Stimulated activated CD8-positive, alpha-beta memory T cell treated with anti-CD3 and anti-CD28 coated beads, Interleukin-12 subunit alpha, Interleukin-12 subunit beta, amount 100 ng/mL, for 24 hours (primary cell): ENCODE data around the gene MX2.
"Not testable (repeated sequence)": the region's sequence is repeated elsewhere in the genome, so short reads cannot be mapped to it uniquely, and the experiment has no call there.

Source experiments
- DNase-seq: peaks from one replicate; pipeline ENCODE4 v3.0.0-alpha.2; 2020; ENCODE audit errors: extremely low read depth

Gene MX2, protein sequence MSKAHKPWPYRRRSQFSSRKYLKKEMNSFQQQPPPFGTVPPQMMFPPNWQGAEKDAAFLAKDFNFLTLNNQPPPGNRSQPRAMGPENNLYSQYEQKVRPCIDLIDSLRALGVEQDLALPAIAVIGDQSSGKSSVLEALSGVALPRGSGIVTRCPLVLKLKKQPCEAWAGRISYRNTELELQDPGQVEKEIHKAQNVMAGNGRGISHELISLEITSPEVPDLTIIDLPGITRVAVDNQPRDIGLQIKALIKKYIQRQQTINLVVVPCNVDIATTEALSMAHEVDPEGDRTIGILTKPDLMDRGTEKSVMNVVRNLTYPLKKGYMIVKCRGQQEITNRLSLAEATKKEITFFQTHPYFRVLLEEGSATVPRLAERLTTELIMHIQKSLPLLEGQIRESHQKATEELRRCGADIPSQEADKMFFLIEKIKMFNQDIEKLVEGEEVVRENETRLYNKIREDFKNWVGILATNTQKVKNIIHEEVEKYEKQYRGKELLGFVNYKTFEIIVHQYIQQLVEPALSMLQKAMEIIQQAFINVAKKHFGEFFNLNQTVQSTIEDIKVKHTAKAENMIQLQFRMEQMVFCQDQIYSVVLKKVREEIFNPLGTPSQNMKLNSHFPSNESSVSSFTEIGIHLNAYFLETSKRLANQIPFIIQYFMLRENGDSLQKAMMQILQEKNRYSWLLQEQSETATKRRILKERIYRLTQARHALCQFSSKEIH

DNA sequence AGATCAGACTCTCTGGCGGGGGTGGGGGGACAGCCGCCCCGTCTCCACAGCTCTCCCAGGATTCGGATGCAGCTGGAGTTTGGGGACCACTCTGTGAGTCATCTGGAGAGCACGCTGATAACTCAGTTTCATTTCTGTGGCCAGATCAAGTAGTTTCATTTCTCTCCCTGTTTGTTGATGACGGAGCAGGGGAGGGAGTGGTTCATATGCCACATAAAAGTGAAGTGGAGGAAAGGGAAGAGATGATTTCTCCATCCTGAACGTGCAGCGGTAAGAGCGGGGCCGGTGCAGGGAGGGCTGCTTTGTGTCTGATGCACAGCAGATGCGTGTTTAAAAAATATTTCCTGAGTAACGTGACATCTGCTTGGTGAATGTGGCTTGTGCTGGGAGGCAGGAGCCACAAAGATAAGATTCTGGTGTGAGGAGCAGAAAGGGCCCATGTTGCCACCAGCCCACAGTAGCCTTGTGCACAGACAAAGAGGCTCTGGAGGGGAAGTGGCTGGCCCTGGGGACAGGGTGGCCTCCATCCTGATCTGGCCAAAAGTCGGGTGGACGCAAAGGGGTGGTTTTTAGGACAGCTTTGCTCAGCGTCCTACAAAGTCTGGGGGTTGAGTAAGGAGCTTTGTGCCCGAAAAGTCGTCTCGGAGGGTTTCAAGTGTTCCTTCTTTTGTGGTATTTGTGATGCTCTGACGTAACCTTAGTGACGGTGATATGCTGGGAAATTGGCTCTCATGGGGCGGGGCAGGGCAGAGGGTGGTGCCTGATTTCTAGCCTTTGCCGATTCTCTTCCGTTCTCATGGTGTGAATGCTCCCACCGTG, at the start of gene MX2:
TSS of gene MX2 (plus strand) at position 242 of the 819 bp plus-strand sequence. CDS start 14,880 bp downstream, outside the sequence.
- DNase-seq: peak; percentile 41

DNA sequence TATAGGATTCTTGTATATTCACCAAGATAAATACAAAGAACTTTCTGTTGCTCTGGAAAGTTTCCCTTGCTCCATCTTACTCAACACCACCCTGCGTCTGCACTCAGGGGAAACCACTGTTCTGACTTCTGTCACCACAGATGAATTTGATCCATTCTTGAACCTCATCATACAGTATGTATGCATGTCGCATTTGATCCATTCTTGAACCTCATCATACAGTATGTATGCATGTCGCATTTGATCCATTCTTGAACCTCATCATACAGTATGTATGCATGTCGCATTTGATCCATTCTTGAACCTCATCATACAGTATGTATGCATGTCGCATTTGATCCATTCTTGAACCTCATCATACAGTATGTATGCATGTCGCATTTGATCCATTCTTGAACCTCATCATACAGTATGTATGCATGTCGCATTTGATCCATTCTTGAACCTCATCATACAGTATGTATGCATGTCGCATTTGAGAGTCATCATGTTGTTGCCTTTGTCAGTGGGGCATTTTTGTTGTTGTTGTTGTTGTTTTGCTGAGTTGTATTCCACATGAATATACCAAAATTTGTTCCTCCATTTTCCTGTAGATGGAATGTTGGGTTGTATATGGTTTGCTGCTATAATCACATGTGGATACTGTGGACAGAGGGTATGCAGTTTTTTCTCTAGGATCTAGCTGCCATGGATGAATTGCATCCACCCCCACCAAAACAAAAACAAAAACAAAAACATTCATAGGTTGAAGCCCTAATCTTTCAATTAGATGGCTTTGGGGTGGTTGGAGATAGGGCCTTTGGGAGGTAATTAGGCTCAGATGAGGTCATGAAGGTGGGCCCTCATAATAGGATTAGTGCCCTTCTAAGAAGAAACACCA, 48.3 kb upstream of the MX2 start:
- not testable (repeated sequence) for DNase-seq

DNA sequence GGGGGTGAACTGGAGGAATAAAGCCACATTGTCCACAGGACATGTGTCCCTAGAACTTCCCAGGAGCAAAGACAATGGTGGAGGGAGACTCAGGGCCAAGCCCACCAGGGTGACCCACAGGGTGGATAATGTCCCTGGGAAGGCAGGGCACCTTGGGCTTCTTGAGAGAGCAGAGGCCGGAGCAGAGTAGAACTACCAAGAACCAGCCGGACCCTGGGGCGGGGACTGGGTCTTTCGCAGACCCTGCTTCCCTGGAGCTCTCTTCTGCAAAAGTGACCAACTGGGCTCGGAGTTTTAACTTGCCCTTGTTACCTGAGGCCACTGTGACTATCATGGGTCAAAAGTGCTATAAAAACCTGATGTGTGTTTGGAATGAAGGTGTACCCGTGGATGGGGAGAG, 46.1 kb upstream of the MX2 start:
- DNase-seq: no peak

DNA sequence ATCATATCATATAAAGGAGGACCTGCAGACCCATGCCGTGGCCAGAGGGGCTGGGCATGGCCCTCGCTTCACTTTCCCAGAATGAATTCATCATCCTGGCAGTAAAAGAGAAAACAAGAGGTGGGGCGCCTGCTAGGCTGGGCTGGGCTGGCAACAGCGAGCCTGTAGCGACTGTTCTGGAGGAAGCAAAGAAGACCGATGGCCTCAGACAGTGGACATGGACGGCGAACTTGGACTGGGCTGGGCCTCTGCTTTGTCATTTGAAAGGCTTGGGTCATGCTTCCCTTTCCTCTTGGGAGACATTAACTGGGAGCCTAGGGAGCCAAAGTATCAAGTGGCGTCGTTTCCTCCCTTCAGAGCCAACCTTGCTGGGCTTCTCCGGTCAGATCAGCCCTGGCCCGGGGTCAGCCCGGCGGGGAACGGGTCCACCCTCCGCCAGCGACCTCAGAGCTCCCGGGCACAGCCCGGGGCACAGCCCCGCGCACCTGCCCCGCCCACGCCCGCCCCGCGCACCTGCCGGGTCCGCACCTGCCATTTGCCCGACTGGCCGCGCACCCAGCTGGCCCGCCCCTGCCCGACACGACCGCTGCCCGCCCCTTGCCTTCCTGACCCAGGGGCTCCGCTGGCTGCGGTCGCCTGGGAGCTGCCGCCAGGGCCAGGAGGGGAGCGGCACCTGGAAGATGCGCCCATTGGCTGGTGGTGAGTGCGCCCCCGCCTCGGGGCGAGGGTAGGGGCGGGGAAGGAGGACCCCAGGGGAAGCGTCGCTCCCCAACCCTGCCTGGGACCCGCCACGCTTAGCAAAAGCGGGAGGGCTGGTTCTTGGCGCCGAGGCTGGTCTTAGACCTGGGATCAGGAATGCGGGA, 45.4 kb upstream of the MX2 start, which contains the start of gene FAM3B:
TSS of gene FAM3B (plus strand) at position 602 of the 863 bp plus-strand sequence. CDS start at position 681, 79 bp downstream.
- no peak for DNase-seq

DNA sequence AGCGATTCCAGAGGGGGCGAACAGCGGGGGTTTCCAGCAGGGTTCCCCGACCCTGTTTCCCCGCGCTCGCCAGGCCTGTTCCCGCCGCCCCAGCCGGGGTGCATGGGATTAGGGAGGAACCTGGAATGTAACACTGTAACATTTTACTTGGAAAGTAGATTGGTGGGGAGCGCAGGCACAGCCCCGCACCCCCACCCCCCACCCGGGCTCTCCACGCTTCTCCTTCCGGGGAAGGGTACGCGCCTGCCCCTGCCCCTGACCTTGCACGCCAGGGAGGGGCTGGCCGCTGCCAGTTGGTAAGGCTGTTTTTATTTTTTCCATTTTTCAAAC, 44.8 kb upstream of the MX2 start:
- DNase-seq: no peak

DNA sequence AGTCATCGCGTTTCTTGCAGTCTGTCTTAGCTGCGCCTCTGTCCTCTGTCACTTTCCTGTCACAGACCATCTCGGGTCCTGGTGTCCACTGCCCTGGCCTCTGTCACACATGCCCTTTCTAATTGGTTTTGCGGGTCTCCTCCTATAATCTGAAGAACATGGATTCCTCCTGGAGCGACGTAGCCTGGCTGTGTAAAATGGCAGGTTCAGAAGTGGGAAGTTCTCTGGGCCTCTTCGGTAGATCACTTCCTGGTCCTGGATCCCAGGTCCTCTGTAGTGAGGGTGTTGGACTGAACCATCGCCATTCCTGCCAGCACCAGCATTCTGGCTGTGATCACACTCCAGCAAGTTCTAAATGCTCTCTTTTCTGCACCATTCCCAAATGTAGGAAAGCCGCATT, 44.4 kb upstream of the MX2 start:
- DNase-seq: no peak

DNA sequence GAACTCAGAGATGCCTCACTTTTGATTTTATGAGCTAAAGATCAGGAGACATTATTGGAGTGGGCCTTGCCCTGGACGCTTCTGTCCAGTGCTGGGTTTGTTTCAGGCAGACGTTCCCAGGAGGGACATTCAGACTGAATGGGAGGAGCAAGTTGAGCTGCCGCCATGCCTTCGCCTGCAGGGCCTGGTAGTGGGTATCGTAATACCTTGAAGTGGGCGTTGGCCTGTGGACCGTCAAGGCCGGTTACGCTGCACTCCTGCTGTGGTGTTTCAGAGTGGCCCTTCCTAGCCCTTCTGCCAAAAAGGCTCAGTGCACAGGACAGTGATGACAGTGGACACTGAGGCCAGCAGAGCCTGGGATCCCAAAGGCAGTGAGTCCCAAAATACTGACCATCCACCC, 43.6 kb upstream of the MX2 start:
- DNase-seq: no peak

DNA sequence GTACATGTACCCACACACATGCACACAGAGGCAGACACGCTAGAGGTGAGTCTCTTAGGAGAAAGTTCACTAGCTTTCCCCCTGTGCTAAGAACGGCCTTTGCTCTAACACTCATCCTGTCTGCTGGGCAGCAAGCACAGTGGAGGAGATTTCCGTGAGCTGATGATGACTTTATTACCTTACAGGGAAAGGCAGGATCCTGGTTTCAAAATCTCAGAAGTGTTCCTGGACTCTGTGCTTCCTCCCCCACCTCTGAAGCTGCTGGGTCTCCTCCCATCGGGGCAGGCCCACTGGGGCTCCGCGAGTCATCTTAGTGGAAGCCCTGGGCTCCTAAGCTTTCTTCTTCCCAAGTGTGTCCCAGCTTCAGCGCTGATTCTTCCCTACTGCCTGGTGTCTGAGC, 42.6 kb upstream of the MX2 start:
- no peak for DNase-seq

DNA sequence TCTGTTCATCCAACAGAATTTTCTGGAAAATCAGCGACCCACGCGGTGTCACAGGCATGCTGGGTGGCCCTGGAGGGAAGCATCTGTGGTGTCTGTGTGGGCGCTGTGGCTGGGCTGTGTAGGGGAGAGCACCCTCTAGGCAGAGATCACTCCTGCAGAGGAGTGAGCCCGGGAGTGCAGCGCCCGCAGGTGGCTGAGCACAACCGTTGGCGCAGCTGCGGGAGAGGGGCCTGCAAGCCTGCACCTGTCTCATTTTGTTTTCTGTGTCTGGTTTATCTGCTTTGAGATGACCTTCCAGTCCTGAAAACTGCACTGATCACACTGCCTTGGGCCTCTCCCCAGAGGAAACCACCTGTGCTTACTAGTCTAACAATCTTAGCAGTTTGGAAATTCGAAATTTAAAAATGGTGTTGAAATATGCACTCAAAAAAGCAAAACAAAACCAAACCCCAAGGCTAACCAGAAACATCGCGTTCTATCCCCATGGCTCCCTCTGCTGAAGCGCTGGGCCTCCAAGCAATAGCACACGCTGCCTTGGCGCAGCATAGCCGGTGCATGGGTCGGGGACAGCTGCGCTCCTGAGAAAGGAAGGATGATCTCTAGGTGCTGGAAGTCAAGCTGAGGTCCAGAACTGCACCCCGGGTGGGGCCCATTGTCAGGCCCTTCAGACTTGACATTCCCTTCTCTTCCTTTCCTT, 40.5 kb upstream of the MX2 start:
- DNase-seq: no peak

DNA sequence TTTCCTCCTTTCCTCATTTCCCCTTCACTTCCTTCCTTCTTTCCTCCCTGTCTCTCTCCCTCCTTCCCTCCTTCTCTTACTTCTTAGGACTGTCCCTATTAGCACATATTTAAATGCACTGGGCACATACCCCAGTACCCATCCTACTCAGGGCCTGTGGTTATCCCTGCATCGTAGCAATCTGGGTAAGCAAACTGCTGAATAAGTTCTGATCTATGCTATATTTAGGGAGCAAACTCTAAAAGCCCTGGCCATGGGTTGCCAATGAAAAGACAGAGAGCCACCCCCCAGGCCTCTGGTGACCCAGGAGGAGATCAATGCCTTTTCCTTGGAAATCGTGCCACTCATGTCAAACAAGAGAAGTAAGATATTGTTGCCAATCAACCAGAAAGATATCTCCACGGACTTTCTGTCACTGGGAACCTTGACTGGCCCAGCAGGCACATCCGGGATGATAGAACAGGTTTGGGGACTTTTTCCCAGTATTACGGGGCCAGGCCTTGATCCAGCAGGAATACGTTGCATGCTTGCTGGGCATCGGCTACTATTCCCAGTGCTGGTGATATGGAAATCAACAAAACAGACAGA, 39.8 kb upstream of the MX2 start:
- DNase-seq: no peak

DNA sequence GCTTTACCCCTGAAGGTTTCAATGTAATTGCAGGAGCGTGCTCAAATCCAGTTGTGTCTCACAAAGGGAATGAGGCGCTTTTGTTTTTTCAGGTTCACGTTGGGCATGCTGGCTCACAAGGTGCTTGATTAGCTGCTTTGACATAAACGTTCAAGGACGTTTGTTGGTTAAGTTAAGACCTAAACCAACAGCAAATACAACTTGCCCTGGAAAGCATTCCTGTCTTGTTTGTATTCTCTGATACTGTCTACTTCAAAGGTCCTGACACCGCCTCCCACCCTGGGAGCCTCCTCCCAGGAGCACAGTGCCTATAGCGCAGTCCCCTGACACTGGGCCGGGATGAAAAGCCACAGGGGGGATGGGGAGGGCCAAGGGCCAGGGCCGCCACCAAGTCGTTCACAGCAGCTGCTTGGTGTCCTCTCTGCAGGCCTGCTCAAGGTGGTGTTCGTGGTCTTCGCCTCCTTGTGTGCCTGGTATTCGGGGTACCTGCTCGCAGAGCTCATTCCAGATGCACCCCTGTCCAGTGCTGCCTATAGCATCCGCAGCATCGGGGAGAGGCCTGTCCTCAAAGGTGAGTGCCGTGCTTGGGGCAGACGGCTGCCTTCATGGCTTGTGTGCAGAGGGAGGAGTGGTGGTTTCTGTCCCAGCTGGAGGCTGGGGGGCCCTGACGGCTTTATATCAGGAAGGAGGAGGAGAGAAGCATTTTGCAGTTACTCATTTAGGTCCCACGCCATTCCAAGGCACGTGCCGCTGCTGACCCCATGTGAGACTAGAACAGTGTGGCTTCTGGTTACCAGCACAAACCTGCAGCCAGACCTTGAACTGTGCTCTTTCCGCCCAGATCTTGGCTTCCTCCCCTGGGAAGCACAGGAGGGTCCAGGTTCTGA, 39.1 kb upstream of the MX2 start:
- no peak for DNase-seq

DNA sequence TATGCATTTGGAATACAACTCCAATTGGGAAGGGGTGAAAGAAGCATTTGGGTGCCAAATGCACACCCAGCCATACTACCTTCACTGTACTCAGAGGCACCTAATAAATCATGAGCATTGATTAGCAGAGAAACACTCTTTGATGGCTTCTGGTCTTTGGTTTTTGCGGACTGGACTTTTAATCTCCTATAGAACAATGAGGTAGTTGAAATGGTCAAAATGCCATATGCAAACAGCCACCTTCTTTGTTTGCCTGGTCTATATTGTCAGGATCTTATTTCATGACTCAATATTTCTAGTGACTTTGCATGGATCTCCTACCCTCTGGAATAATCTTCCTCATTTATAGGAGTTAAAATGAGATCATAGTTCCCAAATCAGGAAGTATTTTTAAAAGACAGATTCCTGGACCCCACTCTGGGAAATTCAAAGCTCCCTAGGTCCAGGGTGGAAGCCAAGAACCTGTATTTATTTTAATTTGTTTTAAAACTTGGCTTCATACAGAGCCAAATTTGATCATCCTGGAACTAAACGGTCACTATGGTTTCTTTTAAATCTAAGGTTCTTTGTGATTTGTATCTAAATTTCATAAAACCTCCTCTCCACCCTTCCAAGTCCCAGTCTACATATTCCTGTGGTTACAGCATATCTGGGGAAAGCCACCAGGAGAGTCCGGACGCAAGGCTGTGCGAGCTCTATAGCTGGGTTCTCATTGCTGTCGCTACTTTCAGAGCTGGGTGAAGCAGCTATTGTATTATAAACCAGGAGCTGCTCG, 36.5 kb upstream of the MX2 start:
- DNase-seq: no peak

DNA sequence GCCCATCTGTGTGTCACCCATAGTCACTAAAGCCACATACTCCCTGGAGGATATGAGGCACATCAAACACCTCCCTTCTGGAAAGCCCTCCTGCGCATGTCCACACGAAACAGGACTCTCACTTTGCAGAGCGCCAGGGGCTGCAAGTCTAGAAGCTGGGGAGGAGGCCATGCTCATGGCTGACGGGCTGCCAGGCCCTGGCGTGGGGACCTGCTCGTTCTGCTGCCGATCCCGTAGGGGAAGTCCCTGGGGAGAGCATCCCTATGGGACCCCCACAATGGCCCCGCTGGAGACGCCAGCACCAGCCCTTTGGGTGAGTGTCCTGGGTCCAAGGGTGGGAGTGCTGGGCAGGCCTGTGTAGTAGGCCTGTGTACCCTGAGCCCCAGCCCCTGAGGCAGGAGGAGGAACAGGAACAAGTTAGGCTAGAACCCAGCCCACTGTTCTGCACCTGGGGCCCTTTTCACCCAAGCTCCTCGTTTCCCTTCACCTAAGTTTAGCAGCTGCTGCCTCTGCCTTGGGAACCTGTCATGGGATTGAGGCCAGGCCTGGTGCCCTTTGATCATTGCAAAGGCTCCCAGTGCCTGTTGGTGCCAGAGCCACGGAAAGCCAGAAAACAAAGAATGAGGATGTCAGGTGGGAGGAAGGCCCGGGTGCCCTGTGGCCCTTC, 35.3 kb upstream of the MX2 start:
- DNase-seq: no peak

DNA sequence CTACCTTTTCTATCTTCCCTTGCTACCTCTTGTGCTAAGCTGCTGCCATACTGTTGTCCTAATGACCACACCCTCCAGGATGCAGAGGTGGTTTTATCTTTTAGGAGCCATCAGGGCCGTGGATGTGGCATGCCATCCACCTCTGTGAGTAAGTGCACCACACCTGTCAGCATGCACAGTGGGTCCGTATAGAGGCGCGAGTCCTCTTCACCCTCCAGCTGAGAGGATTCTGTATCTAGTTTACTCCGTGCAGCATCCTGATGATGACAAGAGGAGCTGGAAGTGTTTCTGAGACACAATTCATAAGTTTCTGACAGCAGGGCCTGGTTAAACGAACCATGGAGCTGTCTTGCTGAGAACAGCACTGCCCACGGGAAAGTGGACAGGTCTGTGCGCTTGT, 34.1 kb upstream of the MX2 start:
- DNase-seq: no peak

DNA sequence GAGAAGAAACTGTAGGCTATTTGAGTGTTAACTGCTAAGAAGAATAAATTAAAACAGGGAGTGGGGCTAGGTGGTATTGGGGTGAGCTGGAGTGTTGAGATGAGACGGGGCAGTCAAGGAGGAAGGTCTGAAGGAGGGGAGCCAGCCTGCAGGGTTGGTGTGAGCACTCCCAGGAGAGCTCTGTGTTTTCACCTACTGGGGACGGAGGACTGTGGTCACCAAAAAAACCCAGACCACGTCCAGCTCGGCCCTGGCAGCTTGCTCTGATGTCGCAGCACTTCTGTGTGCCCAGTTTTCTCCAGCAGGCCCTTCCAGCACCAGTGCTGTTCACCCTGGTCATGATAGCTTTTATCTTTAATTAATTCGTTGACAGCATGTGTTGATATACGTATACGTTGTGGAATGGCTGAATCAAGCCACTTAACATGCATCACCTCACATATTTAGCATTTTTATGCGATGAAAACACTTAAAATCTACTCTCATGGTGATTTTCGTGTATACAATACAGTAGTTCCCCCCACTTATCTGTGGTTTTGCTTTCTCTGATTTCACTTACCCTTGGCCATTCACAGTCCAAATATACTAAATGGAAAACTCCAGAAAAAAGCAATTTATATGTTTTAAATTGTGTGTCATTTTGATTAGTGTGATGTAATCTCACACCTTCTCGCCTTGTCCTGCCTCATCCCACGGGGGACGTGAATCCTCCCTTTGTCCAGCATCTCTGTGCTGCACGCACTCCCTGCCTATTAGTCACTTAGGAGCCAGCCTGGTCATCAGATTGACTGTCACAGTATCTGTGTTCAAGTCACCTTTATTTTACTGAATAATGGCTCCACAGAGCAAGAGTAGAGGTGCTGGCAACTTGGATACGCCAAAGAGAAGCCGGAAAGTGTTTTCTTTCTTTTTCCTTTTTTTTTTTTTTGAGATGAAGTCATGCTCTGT, 32.9 kb upstream of the MX2 start:
- no peak for DNase-seq

DNA sequence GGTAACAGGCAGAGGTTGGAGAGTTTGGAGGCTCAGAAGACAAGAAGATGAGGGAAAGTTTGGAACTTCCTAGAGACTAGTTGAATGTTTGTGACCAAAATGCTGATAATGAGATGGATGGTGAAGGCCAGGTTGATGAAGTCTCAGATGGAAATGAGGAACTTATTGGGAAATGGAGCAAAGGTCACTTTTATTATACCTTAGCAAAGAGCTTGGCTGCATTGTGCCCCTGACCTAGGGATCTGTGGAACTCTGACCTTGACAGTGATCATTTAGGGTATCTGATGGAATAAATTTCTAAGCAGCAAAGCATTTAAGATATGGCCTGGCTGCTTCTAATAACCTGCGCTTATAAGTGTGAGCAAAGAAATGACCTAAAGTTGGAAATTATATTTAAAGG, 28.1 kb upstream of the MX2 start:
- no peak for DNase-seq
